Measurements from ENCODE around the gene SLC44A5.
"Not testable (repeated sequence)": the region's sequence is repeated elsewhere in the genome, so short reads cannot be mapped to it uniquely, and the experiment has no call there.

GRCh38 chr1:75261946-75262345 is 349.0 kb downstream of the SLC44A5 start:
- not testable (repeated sequence) for TF ChIP-seq CTCF (IDR thresholded peaks at IDR 0.05; ENCODE audit: low read length); EZH2 (IDR thresholded peaks at IDR 0.05; ENCODE audit: borderline replicate concordance, low read length)

Data from OCI-LY1 (cell line).